GM12878 (cell line): ENCODE data around the gene ENPP6. TPM values are rescaled to one million over a fixed set of nuclear protein-coding genes. Genes with fewer than 3 reads are reported as not detected.

Experiments
- ATAC-seq: fragments of 200-7000 bp; cut with Tn5 transposase; 3 replicates; pipeline ENCODE4 v1.9.1; 2020; ENCODE audit warnings: mild to moderate bottlenecking, moderate library complexity
- BruUV-seq: library from RNA; stranded (reverse); fragments of 400-500 nt; replicated peaks from 2 replicates; lab custom pipeline; 2021; lab: Mats Ljungman, UMichigan
- CTCF ChIA-PET: fragments of 300-600 bp; sonication (Branson Sonifier 250); formaldehyde crosslinking; extraction: SDS; loops from one replicate; lab custom pipeline; 2021; ENCODE audit warnings: inconsistent platforms; lab: Yijun Ruan, JAX
- POLR2A ChIA-PET: fragments of 350-600 bp; formaldehyde crosslinking; extraction: SDS; loops from one replicate; lab custom pipeline; 2021; ENCODE audit warnings: inconsistent platforms; lab: Charles Lee
- RAD21 ChIA-PET: fragments of 300-600 bp; sonication (Branson Sonifier 250); formaldehyde crosslinking; loops from one replicate; lab custom pipeline; 2023; ENCODE audit warnings: antibody characterized with exemption; ENCODE audit not compliant: unreplicated experiment; lab: Charles Lee
- SMC1A ChIA-PET: fragments of 300-600 bp; sonication (Branson Sonifier 250); formaldehyde crosslinking; loops from one replicate; lab custom pipeline; 2023; ENCODE audit not compliant: unreplicated experiment, uncharacterized antibody; lab: Charles Lee
- DNase-seq: peaks from one replicate; pipeline ENCODE4 v3.0.0-alpha.2; 2011; ENCODE audit warnings: low read depth, low spot score
- FAIRE-seq: peaks from 3 replicates; lab custom pipeline; 2011; peaks lifted over from hg19 to GRCh38; lab: Jason Lieb, UNC
- H2AFZ ChIP-seq: 2 replicates; pipeline ENCODE4 v1.6.0; 2011; ENCODE audit warnings: low read depth, low read length, control low read depth; ENCODE audit not compliant: control insufficient read depth
- H3K27ac ChIP-seq: 2 replicates; pipeline ENCODE4 v1.5.1; 2011; ENCODE audit warnings: control low read depth; ENCODE audit not compliant: control insufficient read depth, insufficient read depth
- H3K27me3 ChIP-seq, 2 experiments: replicated peaks in 1 of 2; 2 replicates each; pipeline versions ENCODE4 v1.6.0 to v1.6.1; 2011; ENCODE audit warnings: low read length in 1 of 2; ENCODE audit not compliant: control insufficient read depth in 2 of 2, insufficient read depth in 2 of 2
- H3K36me3 ChIP-seq, 2 experiments: 2 replicates each; pipeline ENCODE4 v1.5.1; 2011; ENCODE audit warnings: low read length in 1 of 2; ENCODE audit not compliant: control insufficient read depth in 2 of 2, insufficient read depth in 2 of 2
- H3K4me1 ChIP-seq: 2 replicates; pipeline ENCODE4 v1.6.1; 2011; ENCODE audit warnings: mild to moderate bottlenecking, low read length, moderate library complexity, mixed read lengths; ENCODE audit not compliant: control insufficient read depth, insufficient read depth
- H3K4me2 ChIP-seq: 2 replicates; pipeline ENCODE4 v1.6.0; 2011; ENCODE audit warnings: control low read depth; ENCODE audit not compliant: control insufficient read depth, insufficient read depth
- H3K4me3 ChIP-seq: fragments of 200-600 bp; sonication (generic); 2 replicates; pipeline ENCODE4 v1.5.1; 2016
- H3K79me2 ChIP-seq: 2 replicates; pipeline ENCODE4 v1.6.0; 2011; ENCODE audit warnings: low read length; ENCODE audit not compliant: control insufficient read depth, insufficient read depth
- H3K9ac ChIP-seq: 2 replicates; pipeline ENCODE4 v1.8.0; 2011; ENCODE audit warnings: low read length, control low read depth, mixed read lengths; ENCODE audit not compliant: control insufficient read depth, insufficient read depth
- H3K9me3 ChIP-seq: replicated peaks from 3 replicates; pipeline ENCODE4 v1.5.1; 2011; ENCODE audit warnings: mild to moderate bottlenecking, low read length; ENCODE audit not compliant: control insufficient read depth, insufficient read depth
- H4K20me1 ChIP-seq: 2 replicates; pipeline ENCODE4 v1.6.0; 2011; ENCODE audit not compliant: control insufficient read depth, insufficient read depth
- ASH2L ChIP-seq: fragments of 300-600, 200-600 bp; sonication (generic); IDR thresholded peaks from 2 replicates; pipeline ENCODE4 v1.6.1; 2017; ENCODE audit warnings: low read depth, mild to moderate bottlenecking, borderline replicate concordance
- CHD2 ChIP-seq: IDR thresholded peaks from 2 replicates; pipeline ENCODE4 v1.6.1; 2011; ENCODE audit warnings: low read depth, low read length, improper control_type of control experiment, borderline replicate concordance
- DPF2 ChIP-seq: fragments of 450-650 bp; IDR thresholded peaks from 2 replicates; pipeline ENCODE4 v1.6.1; 2017; ENCODE audit warnings: mild to moderate bottlenecking
- HCFC1 ChIP-seq: fragments of 150-350 bp; IDR thresholded peaks from 2 replicates; pipeline ENCODE4 v1.6.1; 2014; ENCODE audit warnings: low read length
- IRF4 ChIP-seq: IDR thresholded peaks from 2 replicates; pipeline ENCODE4 v1.6.1; 2011; ENCODE audit warnings: low read depth, low read length
- JUND ChIP-seq: IDR thresholded peaks from 2 replicates; pipeline ENCODE4 v1.6.1; 2012; ENCODE audit warnings: low read depth, mild to moderate bottlenecking, low read length, improper control_type of control experiment, moderate library complexity
- MTA3 ChIP-seq: IDR thresholded peaks from 2 replicates; pipeline ENCODE4 v1.6.1; 2012; ENCODE audit warnings: low read length, inconsistent platforms, borderline replicate concordance
- NRF1 ChIP-seq: conservative IDR thresholded peaks from 2 replicates; pipeline ENCODE4 v1.6.1; 2011; ENCODE audit warnings: mild to moderate bottlenecking, low read depth, low read length, improper control_type of control experiment
- RELB ChIP-seq: fragments of 450-650 bp; IDR thresholded peaks from 2 replicates; pipeline ENCODE4 v1.6.1; 2017; ENCODE audit warnings: low read depth, mild to moderate bottlenecking, moderate library complexity
- SKIL ChIP-seq: fragments of 450-650 bp; IDR thresholded peaks from 2 replicates; pipeline ENCODE4 v1.6.1; 2017; ENCODE audit warnings: mild to moderate bottlenecking, low read depth, inconsistent platforms; ENCODE audit not compliant: poor library complexity, severe bottlenecking
- SREBF1 ChIP-seq: IDR thresholded peaks from 2 replicates; pipeline ENCODE4 v1.6.1; 2012; ENCODE audit warnings: mild to moderate bottlenecking, low read length
- SREBF2 ChIP-seq: IDR thresholded peaks from 2 replicates; pipeline ENCODE4 v1.6.1; 2012; ENCODE audit warnings: mild to moderate bottlenecking, low read length
- ZBTB11 ChIP-seq: fragments of 450-650 bp; formaldehyde crosslinking; IDR thresholded peaks from 2 replicates; pipeline ENCODE4 v1.5.0; 2022; ENCODE audit warnings: mild to moderate bottlenecking, missing genetic modification characterization
- ZNF24 ChIP-seq: fragments of 450-650 bp; IDR thresholded peaks from 2 replicates; pipeline ENCODE4 v1.6.1; 2017; ENCODE audit warnings: antibody characterized with exemption, mild to moderate bottlenecking
- WGBS: methylation state at CpG from one replicate; pipeline ENCODE4 v1.1.6; 2016; ENCODE audit warnings: low lambda C conversion rate; ENCODE audit not compliant: insufficient replicate concordance, insufficient coverage; ENCODE audit errors: missing lambda C conversion rate; 5-methylcytosine and 5-hydroxymethylcytosine counted together
- in situ Hi-C: fragments of 300-500 bp; cut with MboI; formaldehyde crosslinking; loops from 9 replicates; pipeline ENCODE4 v1.14.3; 2018; ENCODE audit warnings: mixed read lengths
- intact Hi-C: fragments of 100-400 bp; cut with micrococcal nuclease; formaldehyde crosslinking; loops from one replicate; pipeline ENCODE4 v1.14.2; 2022; ENCODE audit not compliant: unreplicated experiment
- polyA plus RNA-seq, 11 experiments: library from polyadenylated mRNA; depleted of rRNA in 4 of 11; unstranded in 6 of 11; stranded (reverse) in 5 of 11; fragments of >200 nt; fragmentation: Nextera tagmentation in 4 of 11; fragmentation: Illumina TruSeq in 1 of 11; extraction: Ambion mirVana in 4 of 11; extraction: Trizol in 1 of 11; gene quantifications; 1 replicate in 1 of 11; 2 replicates in 10 of 11; pipeline versions ENCODE4 v1.2.1 to v1.2.3, GENCODE V29; 2011 to 2016; ENCODE audit warnings: inconsistent platforms in 2 of 11, missing spikeins in 2 of 11, low read depth in 1 of 11
- total RNA-seq, 4 experiments: library from RNA; depleted of rRNA in 3 of 4; stranded (reverse); fragments of >200 nt in 3 of 4; fragmentation: Illumina TruSeq in 1 of 4; extraction: Trizol in 1 of 4; gene quantifications; 2 replicates each; pipeline versions ENCODE4 v1.2.1 to v1.2.3, GENCODE V29; 2013 to 2021

The ENPP6 gene
- total and polyA plus RNA-seq, 10 of the 15 experiments (the other 5 are each of a cell fraction or from before 2014, with no cell fraction given): 0.04 to 1.0 (median 0.44) TPM; not detected in 1

GRCh38 chr4:184232975-184233374, 15.3 kb upstream of the ENPP6 start:
- DNase-seq: no peak
- H3K27me3 ChIP-seq: no peaks in the 10 kb centered on the region; a peak in 1 of 4 replicates
- ChIA-PET SMC1A (no interaction called here), POLR2A (no interaction called here)
- 67% methylated on average over 4 of the region's 4 CpGs for WGBS
- TF ChIP-seq IRF4: no peak
- no peak for TF ChIP-seq ASH2L
- no peak for TF ChIP-seq NRF1
- no peak for TF ChIP-seq DPF2
- TF ChIP-seq JUND: no peak
- no peak for TF ChIP-seq ZNF24
- no peak for TF ChIP-seq SREBF1
- TF ChIP-seq MTA3: no peak
- no peak for TF ChIP-seq HCFC1
- TF ChIP-seq SKIL: no peak
- TF ChIP-seq SREBF2: no peak
- TF ChIP-seq RELB: no peak
- TF ChIP-seq CHD2: no peak
- no peak for TF ChIP-seq ZBTB11 (CRISPR knock-in tag)
- TF ChIP-seq, all 136 proteins: peak for 0
- RAD21 ChIA-PET: no interaction called here
- H3K9ac ChIP-seq: no peak overlapping the region
- FAIRE-seq: no peak
- CTCF ChIA-PET: no interaction called here
- intact Hi-C loops: no loop called here
- H3K4me2 ChIP-seq: no peak overlapping the region
- no peak for ATAC-seq
- in situ Hi-C loops: no loop called here
- H3K9me3 ChIP-seq: no peaks in the 10 kb centered on the region
- no TSS peak for BruUV-seq
- no peaks in the 10 kb centered on the region for H3K79me2 ChIP-seq
- no peak overlapping the region for H3K4me3 ChIP-seq
- no peak overlapping the region for H3K27ac ChIP-seq
- no peaks in the 10 kb centered on the region for H4K20me1 ChIP-seq
- H3K36me3 ChIP-seq: no peaks in the 10 kb centered on the region
- peaks cover 6% of the 10 kb centered on the region for H3K4me1 ChIP-seq
- no peak overlapping the region for H2AFZ ChIP-seq
